Heart left ventricle (tissue), 16 donors: Measurements from ENCODE around the gene SCAF8. TPM values are rescaled to one million over a fixed set of nuclear protein-coding genes. Genes with fewer than 3 reads are reported as not detected.
"Not testable (repeated sequence)": the region's sequence is repeated elsewhere in the genome, so short reads cannot be mapped to it uniquely, and the experiment has no call there.

ENCODE experiments used
- ATAC-seq, 4 donors: fragments of 200-7000 bp; cut with Tn5 transposase; one replicate each; pipeline ENCODE4 v1.9.1; 2020 to 2022; ENCODE audit warnings: moderate library complexity in 4 of 4, mild to moderate bottlenecking in 3 of 4, moderate number of reproducible peaks in 1 of 4
- DNase-seq, 5 donors: peaks; one replicate each; pipeline ENCODE4 v3.0.0-alpha.2; 2020
- H3K27ac ChIP-seq, 12 donors: fragments of 200-600 bp; sonication (generic) in 4 of 12; one replicate each; pipeline versions ENCODE4 v1.5.0 to v1.8.0; 2016 to 2022; ENCODE audit warnings: mild to moderate bottlenecking in 2 of 12
- H3K27me3 ChIP-seq, 9 donors: fragments of 200-600 bp; sonication (generic) in 2 of 9; one replicate each; pipeline versions ENCODE4 v1.5.1 to v1.8.0; 2016 to 2022; ENCODE audit warnings: mild to moderate bottlenecking in 3 of 9
- H3K36me3 ChIP-seq, 9 donors: fragments of 200-600 bp; sonication (generic) in 2 of 9; one replicate each; pipeline versions ENCODE4 v1.5.0 to v1.8.0; 2018 to 2022; ENCODE audit warnings: mild to moderate bottlenecking in 2 of 9
- H3K4me1 ChIP-seq, 12 donors: fragments of 200-600 bp; sonication (generic) in 4 of 12; one replicate each; pipeline versions ENCODE4 v1.5.0 to v1.8.0; 2016 to 2022; ENCODE audit warnings: mild to moderate bottlenecking in 3 of 12
- H3K4me3 ChIP-seq, 12 donors: fragments of 200-600 bp; sonication (generic) in 4 of 12; one replicate each; pipeline versions ENCODE4 v1.5.0 to v1.8.0; 2017 to 2022; ENCODE audit warnings: mild to moderate bottlenecking in 9 of 12, moderate library complexity in 4 of 12
- H3K9me3 ChIP-seq, 12 donors: fragments of 200-600 bp; sonication (generic) in 4 of 12; one replicate each; pipeline versions ENCODE4 v1.5.0 to v1.8.0; 2016 to 2022; ENCODE audit warnings: mild to moderate bottlenecking in 1 of 12
- CTCF ChIP-seq, 12 donors: fragments of 200-600 bp; sonication (generic) in 4 of 12; IDR thresholded peaks; one replicate each; pipeline versions ENCODE4 v1.5.0 to v1.8.0; 2018 to 2022; ENCODE audit warnings: antibody characterized with exemption in 12 of 12, mild to moderate bottlenecking in 5 of 12
- POLR2A ChIP-seq, 2 donors: fragments of 450-650 bp; IDR thresholded peaks; one replicate each; pipeline ENCODE4 v1.6.1; 2017; ENCODE audit warnings: antibody characterized with exemption in 2 of 2, mild to moderate bottlenecking in 2 of 2, moderate library complexity in 2 of 2
- WGBS, 4 donors: extraction: QIAGEN DNeasy Blood & Tissue Kit in 2 of 4; methylation state at CpG; one replicate each; pipeline versions ENCODE4 v1.1.5 to v1.1.7; 2013 to 2018; 5-methylcytosine and 5-hydroxymethylcytosine counted together
- intact Hi-C, 10 donors: fragments of 100-400 bp; cut with DNase I; formaldehyde crosslinking; loops; one replicate each; pipeline versions ENCODE4 v1.11.1 to v1.14.2; 2022
- polyA plus RNA-seq, 2 donors: library from polyadenylated mRNA; stranded (reverse); fragments of 200-250 nt; gene quantifications; one replicate each; pipeline ENCODE4 v1.2.3, GENCODE V29; 2013
- total RNA-seq, 9 donors: library from RNA; depleted of rRNA in 2 of 9; stranded (reverse); fragments of >200 nt in 2 of 9; fragmentation: NEBNext Ultra II Directional in 3 of 9; extraction: Animal tissue kit (Norgen Biotek cat#: 25700) in 3 of 9; gene quantifications; one replicate each; pipeline versions ENCODE4 v1.1.0 to v1.2.4, GENCODE V29; 2016 to 2023
- donor health status: ischemic (EF 13 %, LVEDD 7.1; RV severe dilation, severe dysfunction).
- donor health status: healthy with polysubstance abuse.
- donor health status: DM: no; HTN: yes; CAD: no.
- donor health status: DM: no; HTN: no; CAD: no.
- donor health status: ischemic (EF 25% LVEDD 6.9; RV normal size, moderate dysfunction).
- donor health status: ischemic (EF 25% LVEDD 5.7; RV mildly dilated, moderate dysfunction).
- donor health status: healthy.
- donor health status: DM: yes; HTN: yes; CAD: no.
- donor health status: ischemic (EF 35%, LVEDD 5.7; RV mildly dilated, moderate dysfunction).
- donor health status: nonischemic (EF 11% LVEDD 7.7; RV severe dilation, severe dysfunction).
- donor health status: DM: yes; HTN: yes; CAD: no.
- donor health status: PGD.
- donor health status: ischemic (EF 29% LVEDD 5.4; RV normal size, mild dysfunction).
- donor health status: nonischemic (EF 23%, LVEDD 6.1; RV moderate dilation, normal function).

SCAF8 gene
- total and polyA plus RNA-seq, 11 donors = 10.5 to 83.5 (median 63.5) TPM

- H3K27me3 ChIP-seq = no peaks in the 10 kb centered on the region
- intact Hi-C loops = no loop called here
- TF ChIP-seq CTCF (IDR thresholded peaks at IDR 0.05) (no peak), POLR2A (IDR thresholded peaks at IDR 0.05) (no peak)
- H3K4me3 ChIP-seq = no peak overlapping the region
- no peaks in the 10 kb centered on the region for H3K9me3 ChIP-seq
- H3K4me1 ChIP-seq = peaks cover 14 to 95% (median 77%) of the 10 kb centered on the region in 12 donors
- DNase-seq = no peak
- no peak for ATAC-seq
- 76 to 81% (median 79%) methylated on average over 5 of the region's 5 CpGs for WGBS, 4 donors
- H3K36me3 ChIP-seq = peaks cover 0 to 10% (median 0%) of the 10 kb centered on the region in 9 donors
- no peak overlapping the region for H3K27ac ChIP-seq
Observed at GRCh38 chr6:154740658-154741057, 7.4 kb downstream of the SCAF8 start.

- Histone ChIP-seq H3K27ac (no peak overlapping the region), H3K9me3 (no peaks in the 10 kb centered on the region), H3K27me3 (no peaks in the 10 kb centered on the region), H3K4me3 (no peak overlapping the region), H3K36me3 (peaks cover 0 to 10% (median 0%) of the 10 kb centered on the region in 9 donors), H3K4me1 (peaks cover under 1 to 92% (median 65%) of the 10 kb centered on the region in 12 donors)
- WGBS, 4 donors = 65 to 71% (median 69%) methylated on average over 4 of the region's 4 CpGs
- TF ChIP-seq POLR2A (IDR thresholded peaks at IDR 0.05) = no peak
- ATAC-seq = no peak
- intact Hi-C loops = no loop called here
- DNase-seq = no peak
Observed at GRCh38 chr6:154742891-154743290, 9.7 kb downstream of the SCAF8 start.

- Histone ChIP-seq H3K4me1 (peaks cover 0 to 88% (median 60%) of the 10 kb centered on the region in 12 donors), H3K36me3 (peaks cover 0 to 10% (median 0%) of the 10 kb centered on the region in 9 donors)
- H3K27me3 ChIP-seq, H3K9me3 ChIP-seq, intact Hi-C loops, DNase-seq, ATAC-seq, H3K4me3 ChIP-seq, H3K27ac ChIP-seq: not testable (repeated sequence)
- 89 to 95% (median 92%) methylated on average over 7 of the region's 7 CpGs for WGBS, 4 donors
Observed at GRCh38 chr6:154744029-154744745, 11.0 kb downstream of the SCAF8 start.

GRCh38 chr6:154745243-154745642 lies 12.0 kb downstream of the SCAF8 start:
- intact Hi-C loops = no loop called here
- Histone ChIP-seq H3K4me1 (peaks cover 0 to 88% (median 50%) of the 10 kb centered on the region in 12 donors), H3K36me3 (peaks cover 0 to 10% (median 0%) of the 10 kb centered on the region in 9 donors)

More at GRCh38 chr6:154745243-154745642, 12.0 kb downstream of the SCAF8 start:
- H3K4me3 ChIP-seq = no peak overlapping the region
- H3K27ac ChIP-seq = no peak overlapping the region
- no peaks in the 10 kb centered on the region for H3K9me3 ChIP-seq
- no peak for ATAC-seq
- TF ChIP-seq POLR2A (IDR thresholded peaks at IDR 0.05) (no peak), CTCF (IDR thresholded peaks at IDR 0.05) (no peak)
- DNase-seq = no peak
- no peaks in the 10 kb centered on the region for H3K27me3 ChIP-seq
- WGBS, 4 donors = 64 to 74% (median 71%) methylated on average over 2 of the region's 2 CpGs
